WTC11 (cell line): ENCODE results near the gene MEPCE.

ENCODE experiments used
- CBFB ChIP-seq: sonication (generic); formaldehyde crosslinking; IDR thresholded peaks from 2 replicates; pipeline ENCODE4 v1.8.1; 2022; ENCODE audit warnings: mild to moderate bottlenecking, low read depth, missing genetic modification reagents
- NFATC4 ChIP-seq: fragments of 250-450 bp; sonication (Bioruptor Pico); IDR thresholded peaks from 2 replicates; pipeline ENCODE4 v1.9.0; 2021; ENCODE audit warnings: mild to moderate bottlenecking
- NFYB ChIP-seq: sonication (generic); formaldehyde crosslinking; conservative IDR thresholded peaks from 2 replicates; pipeline ENCODE4 v1.8.0; 2022; ENCODE audit warnings: low read depth, missing genetic modification reagents
- TEAD4 ChIP-seq: sonication (generic); formaldehyde crosslinking; IDR thresholded peaks from 2 replicates; pipeline ENCODE4 v1.8.0; 2022; ENCODE audit warnings: mild to moderate bottlenecking, missing genetic modification reagents
- TF ChIP-seq, protein P1 (sequence below): fragments of 200-600 bp; IDR thresholded peaks from 2 replicates; pipeline ENCODE4 v1.8.0; 2022; ENCODE audit warnings: antibody characterized with exemption
- TF ChIP-seq, protein P2 (sequence below): sonication (generic); formaldehyde crosslinking; IDR thresholded peaks from 2 replicates; pipeline ENCODE4 v1.8.1; 2023; ENCODE audit warnings: mild to moderate bottlenecking, missing genetic modification reagents, moderate library complexity
- TF ChIP-seq, protein P3 (sequence below): sonication (generic); formaldehyde crosslinking; IDR thresholded peaks from 2 replicates; pipeline ENCODE4 v1.8.0; 2022; ENCODE audit warnings: mild to moderate bottlenecking, missing genetic modification reagents
- TF ChIP-seq, protein P4 (sequence below): fragments of 250-450 bp; sonication (Bioruptor Pico); IDR thresholded peaks from 2 replicates; pipeline ENCODE4 v1.9.0; 2021; ENCODE audit warnings: mild to moderate bottlenecking

DNA sequence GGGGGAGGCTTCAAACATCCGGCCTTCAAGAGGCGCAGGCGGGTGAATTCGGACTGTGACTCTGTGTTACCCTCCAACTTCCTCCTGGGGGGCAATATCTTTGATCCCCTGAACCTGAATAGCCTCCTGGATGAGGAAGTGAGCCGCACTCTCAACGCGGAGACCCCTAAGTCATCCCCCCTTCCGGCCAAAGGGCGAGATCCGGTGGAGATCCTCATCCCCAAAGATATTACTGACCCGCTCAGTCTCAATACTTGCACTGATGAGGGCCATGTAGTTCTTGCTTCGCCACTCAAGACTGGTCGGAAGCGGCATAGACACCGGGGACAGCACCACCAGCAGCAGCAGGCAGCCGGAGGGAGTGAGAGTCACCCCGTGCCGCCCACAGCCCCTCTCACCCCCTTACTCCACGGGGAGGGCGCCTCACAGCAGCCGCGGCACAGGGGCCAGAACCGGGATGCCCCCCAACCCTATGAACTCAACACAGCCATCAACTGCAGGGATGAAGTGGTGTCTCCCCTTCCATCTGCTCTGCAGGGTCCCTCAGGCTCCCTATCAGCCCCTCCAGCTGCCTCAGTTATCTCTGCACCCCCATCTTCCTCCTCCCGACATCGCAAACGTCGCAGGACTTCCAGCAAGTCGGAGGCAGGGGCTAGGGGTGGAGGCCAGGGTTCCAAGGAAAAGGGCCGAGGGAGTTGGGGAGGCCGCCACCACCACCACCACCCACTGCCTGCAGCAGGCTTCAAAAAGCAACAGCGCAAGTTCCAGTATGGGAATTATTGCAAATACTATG, 1.1 kb downstream of the MEPCE start:
- TF ChIP-seq TEAD4 (CRISPR knock-in tag): no peak
- TF ChIP-seq, protein P1, sequence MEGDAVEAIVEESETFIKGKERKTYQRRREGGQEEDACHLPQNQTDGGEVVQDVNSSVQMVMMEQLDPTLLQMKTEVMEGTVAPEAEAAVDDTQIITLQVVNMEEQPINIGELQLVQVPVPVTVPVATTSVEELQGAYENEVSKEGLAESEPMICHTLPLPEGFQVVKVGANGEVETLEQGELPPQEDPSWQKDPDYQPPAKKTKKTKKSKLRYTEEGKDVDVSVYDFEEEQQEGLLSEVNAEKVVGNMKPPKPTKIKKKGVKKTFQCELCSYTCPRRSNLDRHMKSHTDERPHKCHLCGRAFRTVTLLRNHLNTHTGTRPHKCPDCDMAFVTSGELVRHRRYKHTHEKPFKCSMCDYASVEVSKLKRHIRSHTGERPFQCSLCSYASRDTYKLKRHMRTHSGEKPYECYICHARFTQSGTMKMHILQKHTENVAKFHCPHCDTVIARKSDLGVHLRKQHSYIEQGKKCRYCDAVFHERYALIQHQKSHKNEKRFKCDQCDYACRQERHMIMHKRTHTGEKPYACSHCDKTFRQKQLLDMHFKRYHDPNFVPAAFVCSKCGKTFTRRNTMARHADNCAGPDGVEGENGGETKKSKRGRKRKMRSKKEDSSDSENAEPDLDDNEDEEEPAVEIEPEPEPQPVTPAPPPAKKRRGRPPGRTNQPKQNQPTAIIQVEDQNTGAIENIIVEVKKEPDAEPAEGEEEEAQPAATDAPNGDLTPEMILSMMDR: no peak
- no peak for TF ChIP-seq NFYB (CRISPR knock-in tag)
- TF ChIP-seq, protein P2, sequence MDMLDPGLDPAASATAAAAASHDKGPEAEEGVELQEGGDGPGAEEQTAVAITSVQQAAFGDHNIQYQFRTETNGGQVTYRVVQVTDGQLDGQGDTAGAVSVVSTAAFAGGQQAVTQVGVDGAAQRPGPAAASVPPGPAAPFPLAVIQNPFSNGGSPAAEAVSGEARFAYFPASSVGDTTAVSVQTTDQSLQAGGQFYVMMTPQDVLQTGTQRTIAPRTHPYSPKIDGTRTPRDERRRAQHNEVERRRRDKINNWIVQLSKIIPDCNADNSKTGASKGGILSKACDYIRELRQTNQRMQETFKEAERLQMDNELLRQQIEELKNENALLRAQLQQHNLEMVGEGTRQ: no peak
- TF ChIP-seq, protein P3, sequence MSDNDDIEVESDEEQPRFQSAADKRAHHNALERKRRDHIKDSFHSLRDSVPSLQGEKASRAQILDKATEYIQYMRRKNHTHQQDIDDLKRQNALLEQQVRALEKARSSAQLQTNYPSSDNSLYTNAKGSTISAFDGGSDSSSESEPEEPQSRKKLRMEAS (CRISPR knock-in tag): no peak
- TF ChIP-seq, protein P4, sequence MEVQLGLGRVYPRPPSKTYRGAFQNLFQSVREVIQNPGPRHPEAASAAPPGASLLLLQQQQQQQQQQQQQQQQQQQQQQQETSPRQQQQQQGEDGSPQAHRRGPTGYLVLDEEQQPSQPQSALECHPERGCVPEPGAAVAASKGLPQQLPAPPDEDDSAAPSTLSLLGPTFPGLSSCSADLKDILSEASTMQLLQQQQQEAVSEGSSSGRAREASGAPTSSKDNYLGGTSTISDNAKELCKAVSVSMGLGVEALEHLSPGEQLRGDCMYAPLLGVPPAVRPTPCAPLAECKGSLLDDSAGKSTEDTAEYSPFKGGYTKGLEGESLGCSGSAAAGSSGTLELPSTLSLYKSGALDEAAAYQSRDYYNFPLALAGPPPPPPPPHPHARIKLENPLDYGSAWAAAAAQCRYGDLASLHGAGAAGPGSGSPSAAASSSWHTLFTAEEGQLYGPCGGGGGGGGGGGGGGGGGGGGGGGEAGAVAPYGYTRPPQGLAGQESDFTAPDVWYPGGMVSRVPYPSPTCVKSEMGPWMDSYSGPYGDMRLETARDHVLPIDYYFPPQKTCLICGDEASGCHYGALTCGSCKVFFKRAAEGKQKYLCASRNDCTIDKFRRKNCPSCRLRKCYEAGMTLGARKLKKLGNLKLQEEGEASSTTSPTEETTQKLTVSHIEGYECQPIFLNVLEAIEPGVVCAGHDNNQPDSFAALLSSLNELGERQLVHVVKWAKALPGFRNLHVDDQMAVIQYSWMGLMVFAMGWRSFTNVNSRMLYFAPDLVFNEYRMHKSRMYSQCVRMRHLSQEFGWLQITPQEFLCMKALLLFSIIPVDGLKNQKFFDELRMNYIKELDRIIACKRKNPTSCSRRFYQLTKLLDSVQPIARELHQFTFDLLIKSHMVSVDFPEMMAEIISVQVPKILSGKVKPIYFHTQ: no peak
- TF ChIP-seq NFATC4 (CRISPR knock-in tag): no peak
- TF ChIP-seq CBFB (CRISPR knock-in tag): no peak
